ENCODE data around the gene EPG5.
"Not testable (repeated sequence)": the region's sequence is repeated elsewhere in the genome, so short reads cannot be mapped to it uniquely, and the experiment has no call there.

EPG5 gene

GRCh38 chr18:45817543-45817942 is 149.6 kb downstream of the EPG5 start:
- peaks cover 0 to 27% (median 18%) of the 10 kb centered on the region in 10 experiments; a peak in 15 of 20 replicates for H3K4me1 ChIP-seq

DNA sequence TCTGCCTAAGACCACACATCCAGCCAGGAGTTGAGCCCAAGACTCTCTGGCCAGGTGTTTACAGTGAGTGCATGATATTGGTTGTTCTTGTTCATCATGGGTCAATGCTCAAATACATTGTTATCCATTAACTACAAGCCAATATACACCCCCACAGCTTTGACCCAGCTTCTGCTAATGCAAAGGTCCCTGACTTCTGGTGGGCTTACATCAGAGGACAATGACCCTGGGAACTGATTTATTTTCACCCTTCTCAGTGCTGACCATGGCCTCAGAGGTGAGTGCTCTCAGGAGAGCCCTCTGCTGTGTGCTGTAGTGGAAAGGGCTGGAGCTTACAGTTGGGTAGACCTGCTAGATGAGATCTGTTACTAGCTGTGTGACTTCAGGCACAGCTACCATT is 152.4 kb downstream of the EPG5 start:
- H3K27me3 ChIP-seq, H3K4me3 ChIP-seq, H3K9ac ChIP-seq, H3K4me2 ChIP-seq, H3K36me3 ChIP-seq, H4K20me1 ChIP-seq, H3K27ac ChIP-seq: not testable (repeated sequence)
- H3K4me1 ChIP-seq = peaks cover 0 to 17% (median 15%) of the 10 kb centered on the region in 10 experiments; a peak in 15 of 20 replicates
- H3K9me3 ChIP-seq (replicated peaks in 1 of 11) = peaks cover 6 to 30% (median 16%) of the 10 kb centered on the region in 11 experiments; a peak in 16 of 22 replicates

More at GRCh38 chr18:45817543-45817942, 149.6 kb downstream of the EPG5 start:
- H3K36me3 ChIP-seq = no peaks in the 10 kb centered on the region
- H3K27me3 ChIP-seq = no peaks in the 10 kb centered on the region
- H4K20me1 ChIP-seq = no peaks in the 10 kb centered on the region
- no peak overlapping the region for H3K4me2 ChIP-seq
- H3K9ac ChIP-seq = no peak overlapping the region
- TF ChIP-seq Cebpa-rat (IDR thresholded peaks at IDR 0.05) = no peak
- peaks cover 0 to 36% (median 18%) of the 10 kb centered on the region in 11 experiments; a peak in 15 of 22 replicates for H3K9me3 ChIP-seq (replicated peaks in 1 of 11)
- no peak overlapping the region for H3K27ac ChIP-seq
- H3K4me3 ChIP-seq = no peak overlapping the region

GRCh38 chr18:45807144-45807543 is 160.0 kb downstream of the EPG5 start:
- peaks cover 27 to 67% (median 50%) of the 10 kb centered on the region in 11 experiments for H3K9me3 ChIP-seq (replicated peaks in 1 of 11)
- not testable (repeated sequence) for H4K20me1 ChIP-seq, H3K4me3 ChIP-seq, H3K27me3 ChIP-seq, H3K9ac ChIP-seq, H3K27ac ChIP-seq, H3K36me3 ChIP-seq
- peaks cover 0 to 14% (median 11%) of the 10 kb centered on the region in 10 experiments; a peak in 15 of 20 replicates for H3K4me1 ChIP-seq
- H3K4me2 ChIP-seq = peak overlapping the region in 8 of 11 experiments; percentile 2 to 47 (median 30); a peak in 12 of 22 replicates

DNA sequence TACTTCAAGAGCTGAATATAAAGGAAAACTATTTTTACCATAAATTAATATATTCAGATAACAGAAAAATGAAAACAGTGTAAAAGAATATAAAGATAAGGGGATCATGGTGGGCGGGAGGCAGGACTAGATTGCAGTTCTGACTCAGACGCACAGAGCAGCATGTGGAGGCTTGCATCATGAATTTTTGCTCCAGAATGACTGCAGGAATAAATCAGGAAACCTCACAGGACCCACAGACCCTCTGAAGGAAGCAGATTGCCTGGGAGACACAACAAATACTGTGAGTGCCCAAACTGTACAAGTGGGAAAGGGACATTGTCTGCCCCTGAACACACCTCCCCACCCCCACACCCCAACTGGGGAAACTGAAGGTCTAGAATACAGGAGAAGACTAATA is 160.9 kb downstream of the EPG5 start:
- Histone ChIP-seq H3K27ac (no peak overlapping the region), H3K9ac (no peak overlapping the region), H3K9me3 (replicated peaks in 1 of 11) (peaks cover 33 to 76% (median 59%) of the 10 kb centered on the region in 11 experiments), H4K20me1 (no peaks in the 10 kb centered on the region), H3K27me3 (no peaks in the 10 kb centered on the region), H3K4me3 (no peak overlapping the region), H3K4me1 (peaks cover 6 to 21% (median 18%) of the 10 kb centered on the region in 10 experiments; a peak in 16 of 20 replicates), H3K4me2 (peak overlapping the region in 6 of 11 experiments; percentile 9 to 47 (median 18); a peak in 7 of 22 replicates), H3K36me3 (no peaks in the 10 kb centered on the region; a peak in 2 of 22 replicates)
- no peak for TF ChIP-seq Cebpa-rat (IDR thresholded peaks at IDR 0.05)

DNA sequence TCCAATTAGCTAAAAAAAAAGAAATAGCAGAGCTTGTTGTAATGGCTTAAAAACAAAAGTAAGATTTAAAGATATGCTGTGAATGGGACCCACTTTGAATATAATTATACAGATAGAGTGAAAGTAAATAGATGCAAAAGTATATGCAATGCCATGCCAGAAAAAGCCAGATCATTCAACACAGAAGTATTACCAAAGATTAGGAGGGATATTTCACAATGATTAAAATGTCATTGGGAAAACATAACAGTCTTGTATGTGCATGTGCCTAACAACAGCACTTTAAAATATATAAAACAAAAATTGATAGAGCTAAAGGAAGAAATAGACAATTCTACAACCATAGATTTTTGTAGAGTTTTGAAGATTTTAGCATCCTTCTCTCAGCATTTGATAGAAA is 161.6 kb downstream of the EPG5 start:
- Histone ChIP-seq H3K4me1 (peaks cover 6 to 22% (median 19%) of the 10 kb centered on the region in 10 experiments; a peak in 16 of 20 replicates), H3K27ac (no peak overlapping the region), H4K20me1 (no peaks in the 10 kb centered on the region), H3K36me3 (no peaks in the 10 kb centered on the region; a peak in 2 of 22 replicates), H3K4me3 (no peak overlapping the region), H3K9ac (no peak overlapping the region), H3K27me3 (no peaks in the 10 kb centered on the region), H3K4me2 (no peak overlapping the region), H3K9me3 (replicated peaks in 1 of 11) (peaks cover 40 to 80% (median 65%) of the 10 kb centered on the region in 11 experiments)
- TF ChIP-seq Cebpa-rat (IDR thresholded peaks at IDR 0.05) = no peak

- Histone ChIP-seq H4K20me1 (no peaks in the 10 kb centered on the region), H3K27me3 (no peaks in the 10 kb centered on the region), H3K36me3 (no peaks in the 10 kb centered on the region; a peak in 2 of 22 replicates), H3K4me1 (peaks cover 6 to 22% (median 19%) of the 10 kb centered on the region in 10 experiments; a peak in 16 of 20 replicates), H3K9ac (no peak overlapping the region), H3K27ac (no peak overlapping the region), H3K9me3 (replicated peaks in 1 of 11) (peaks cover 60 to 81% (median 76%) of the 10 kb centered on the region in 11 experiments), H3K4me2 (peak overlapping the region in 1 of 11 experiments; percentile 16; a peak in 1 of 22 replicates), H3K4me3 (no peak overlapping the region)
- TF ChIP-seq Cebpa-rat (IDR thresholded peaks at IDR 0.05) = no peak
Observed at GRCh38 chr18:45802814-45803492, 164.2 kb downstream of the EPG5 start.

GRCh38 chr18:45801416-45802004 is 165.6 kb downstream of the EPG5 start:
- no peak overlapping the region for H3K4me3 ChIP-seq
- peaks cover 60 to 72% (median 67%) of the 10 kb centered on the region in 11 experiments for H3K9me3 ChIP-seq (replicated peaks in 1 of 11)
- H3K4me1 ChIP-seq = peaks cover 6 to 13% (median 11%) of the 10 kb centered on the region in 10 experiments; a peak in 16 of 20 replicates
- no peak for TF ChIP-seq Cebpa-rat (IDR thresholded peaks at IDR 0.05)
- no peak overlapping the region for H3K9ac ChIP-seq
- H4K20me1 ChIP-seq = no peaks in the 10 kb centered on the region
- peak overlapping the region in 10 of 11 experiments; percentile 4 to 60 (median 39); a peak in 17 of 22 replicates for H3K4me2 ChIP-seq
- no peaks in the 10 kb centered on the region for H3K27me3 ChIP-seq
- H3K27ac ChIP-seq = no peak overlapping the region
- H3K36me3 ChIP-seq = no peaks in the 10 kb centered on the region; a peak in 2 of 22 replicates

Measured in BLaER1 treated with 17β-estradiol and CSF1 and Interleukin-3, amounts not matched to agents 10 nM and 100 nM (cell line).